Fibroblast of the aortic adventitia (primary cell): ENCODE data around the gene PARD3B. TPM values are rescaled to one million over a fixed set of nuclear protein-coding genes. Genes with fewer than 3 reads are reported as not detected.
A peak's percentile ranks its signal among the peaks of the same experiment; 100 is the strongest.

Experiments used
- DNase-seq: peaks from one replicate; pipeline ENCODE4 v3.0.0-alpha.2; 2010; ENCODE audit warnings: low read depth
- H3K4me3 ChIP-seq: 2 replicates; pipeline ENCODE4 v1.5.1; 2011; ENCODE audit warnings: low read depth, mild to moderate bottlenecking, control low read depth, low read length, moderate library complexity
- CTCF ChIP-seq: IDR thresholded peaks from 2 replicates; pipeline ENCODE4 v1.5.1; 2011; ENCODE audit warnings: mild to moderate bottlenecking, low read length, control low read depth, inconsistent platforms; ENCODE audit not compliant: insufficient read depth
- total RNA-seq: library from RNA; depleted of rRNA; stranded (reverse); fragments of >200 nt; gene quantifications from 2 replicates; pipeline ENCODE4 v1.2.3, GENCODE V29; 2012; ENCODE audit warnings: low replicate concordance

Gene PARD3B
- total RNA-seq, 1 donor, result 15.9 TPM

- H3K4me3 ChIP-seq, result no peak overlapping the region
- peak; percentile 43 for DNase-seq
- TF ChIP-seq CTCF, result no peak
Measured at GRCh38 chr2:204695506-204695905, 150.2 kb downstream of the PARD3B start.

- no peak for DNase-seq
- no peak for TF ChIP-seq CTCF
Measured at GRCh38 chr2:204696124-204696523, 150.8 kb downstream of the PARD3B start.

GRCh38 chr2:204705243-204705932, 160.1 kb downstream of the PARD3B start:
- no peak for DNase-seq
- H3K4me3 ChIP-seq, result no peak overlapping the region
- TF ChIP-seq CTCF, result no peak

More at GRCh38 chr2:204696124-204696523, 150.8 kb downstream of the PARD3B start:
- no peak overlapping the region for H3K4me3 ChIP-seq

- DNase-seq, result no peak
- no peak overlapping the region for H3K4me3 ChIP-seq
- TF ChIP-seq CTCF, result no peak
Measured at GRCh38 chr2:204706939-204707338, 161.7 kb downstream of the PARD3B start.

- no peak overlapping the region for H3K4me3 ChIP-seq
- TF ChIP-seq CTCF, result no peak
- DNase-seq, result no peak
Measured at GRCh38 chr2:204713211-204713610, 167.9 kb downstream of the PARD3B start.

- DNase-seq, result peak; percentile 7
- no peak for TF ChIP-seq CTCF
- H3K4me3 ChIP-seq, result no peak overlapping the region
Measured at GRCh38 chr2:204715361-204715760, 170.1 kb downstream of the PARD3B start.

GRCh38 chr2:204717591-204717990, 172.3 kb downstream of the PARD3B start:
- no peak overlapping the region for H3K4me3 ChIP-seq

More at GRCh38 chr2:204717591-204717990, 172.3 kb downstream of the PARD3B start:
- DNase-seq, result no peak
- TF ChIP-seq CTCF, result no peak
